Pulmonary artery endothelial cell (primary cell): ENCODE measurements around the gene ERBB2. TPM values are rescaled to one million over a fixed set of nuclear protein-coding genes. Genes with fewer than 3 reads are reported as not detected.

ENCODE experiments used
- total RNA-seq: library from RNA; depleted of rRNA; stranded (reverse); fragments of >200 nt; gene quantifications from 2 replicates; pipeline ENCODE4 v1.2.3, GENCODE V29; 2014

The ERBB2 gene
- total RNA-seq, 1 donor from 2014 or later, result 17.9 TPM

Other genes with a start within 250 kb of the ERBB2 start
- gene MED1, start 248.8 kb upstream of the ERBB2 start, total RNA-seq, result 23.9 and 33.9 TPM in 2 replicates
- 22.2 and 27.5 TPM in 2 replicates for gene CDK12, start 238.6 kb upstream of the ERBB2 start, total RNA-seq
- not detected in 2 replicates for gene NEUROD2, start 92.1 kb upstream of the ERBB2 start, total RNA-seq
- not detected in 2 replicates for gene PPP1R1B, start 73.1 kb upstream of the ERBB2 start, total RNA-seq
- 25.4 and 36.5 TPM in 2 replicates for gene STARD3, start 62.9 kb upstream of the ERBB2 start, total RNA-seq
- gene TCAP, start 34.7 kb upstream of the ERBB2 start, total RNA-seq, result 0.07 and 0.18 TPM in 2 replicates
- gene PNMT, start 31.6 kb upstream of the ERBB2 start, total RNA-seq, result not detected in 2 replicates
- gene PGAP3, start 12.0 kb upstream of the ERBB2 start, total RNA-seq, result 3.5 and 4.2 TPM in 2 replicates
- 12.5 and 16.7 TPM in 2 replicates for gene MIEN1, start 30.5 kb downstream of the ERBB2 start, total RNA-seq
- 0.04 TPM in 1 of 2 replicates, not detected in the other for gene GRB7, start 37.9 kb downstream of the ERBB2 start, total RNA-seq
- gene IKZF3, start 164.2 kb downstream of the ERBB2 start, total RNA-seq, result not detected in 2 replicates
- not detected in 2 replicates for gene ZPBP2, start 168.1 kb downstream of the ERBB2 start, total RNA-seq
- 2.2 and 3.1 TPM in 2 replicates for gene GSDMB, start 218.6 kb downstream of the ERBB2 start, total RNA-seq
- gene ORMDL3, start 227.5 kb downstream of the ERBB2 start, total RNA-seq, result 25.7 and 26.6 TPM in 2 replicates
- gene LRRC3C, start 227.7 kb downstream of the ERBB2 start, total RNA-seq, result not detected in 2 replicates